HPDE6-E6E7 (cell line): ENCODE data around the gene RHBDF1.
A peak's percentile ranks its signal among the peaks of the same experiment; 100 is the strongest.

Experiments
- DNase-seq: peaks from one replicate; pipeline ENCODE4 v3.0.0; 2011; ENCODE audit warnings: missing footprints; ENCODE audit errors: extremely low spot score

RHBDF1 gene

DNA sequence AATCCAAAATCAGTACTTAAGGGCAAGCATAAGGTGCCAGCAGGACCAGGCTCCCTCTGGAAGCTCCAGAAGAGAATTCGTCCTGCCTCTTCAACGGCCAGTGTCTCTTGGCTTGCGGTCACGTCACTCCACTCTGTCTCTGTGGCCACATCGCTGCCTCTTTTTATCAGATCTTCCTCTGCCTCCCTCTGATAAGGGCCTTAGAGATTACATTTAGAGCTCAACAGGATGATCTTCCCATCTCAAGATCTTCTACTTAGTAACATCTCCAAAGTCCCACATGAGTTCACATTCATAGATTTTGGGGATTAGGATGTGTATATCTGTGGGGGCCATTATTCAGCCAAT is 22.5 kb upstream of the RHBDF1 start:
- DNase-seq: no peak

DNA sequence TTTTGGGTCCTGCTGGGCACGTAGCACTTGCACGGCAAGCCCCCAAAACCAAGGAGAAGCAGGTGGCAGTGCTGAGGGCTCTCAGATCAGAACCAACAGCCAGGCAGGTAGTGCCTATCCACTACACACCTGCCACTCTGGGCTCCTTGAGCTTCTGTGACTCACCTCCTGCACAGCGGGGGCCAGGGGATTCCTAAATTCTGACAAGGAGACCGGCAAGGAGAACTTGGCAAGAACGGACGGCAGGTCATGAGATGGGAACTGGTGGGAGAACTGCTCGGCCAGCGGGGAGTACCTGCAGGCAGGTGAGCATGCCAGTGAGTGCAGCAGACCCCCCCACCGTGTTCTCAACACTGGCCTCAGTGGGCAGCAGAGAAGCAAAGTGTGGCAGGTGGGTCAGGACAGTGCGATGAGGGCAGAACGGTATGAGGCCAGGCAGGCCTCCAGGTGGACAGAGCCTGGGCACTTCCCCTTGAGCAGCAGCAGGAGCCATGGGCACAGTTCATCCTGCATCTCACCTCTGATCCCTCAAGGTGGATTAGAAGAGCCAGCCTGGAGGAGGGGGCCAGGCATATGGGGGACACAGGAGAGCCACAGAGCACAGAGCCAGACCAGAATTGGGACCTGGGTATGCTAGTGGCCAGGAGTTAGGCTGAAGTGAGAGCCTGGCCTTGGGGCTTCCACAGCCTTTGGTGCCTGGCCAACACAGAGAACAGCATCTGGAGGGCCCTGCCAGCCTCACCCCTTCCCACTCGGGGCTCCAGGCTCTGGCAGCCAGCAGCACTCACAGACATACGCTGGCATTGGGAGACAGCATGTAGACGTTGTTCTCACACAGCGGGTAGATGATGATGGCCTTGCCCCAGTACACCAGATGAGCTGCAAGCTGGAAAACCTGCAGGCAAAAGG is 20.3 kb upstream of the RHBDF1 start:
- no peak for DNase-seq

DNA sequence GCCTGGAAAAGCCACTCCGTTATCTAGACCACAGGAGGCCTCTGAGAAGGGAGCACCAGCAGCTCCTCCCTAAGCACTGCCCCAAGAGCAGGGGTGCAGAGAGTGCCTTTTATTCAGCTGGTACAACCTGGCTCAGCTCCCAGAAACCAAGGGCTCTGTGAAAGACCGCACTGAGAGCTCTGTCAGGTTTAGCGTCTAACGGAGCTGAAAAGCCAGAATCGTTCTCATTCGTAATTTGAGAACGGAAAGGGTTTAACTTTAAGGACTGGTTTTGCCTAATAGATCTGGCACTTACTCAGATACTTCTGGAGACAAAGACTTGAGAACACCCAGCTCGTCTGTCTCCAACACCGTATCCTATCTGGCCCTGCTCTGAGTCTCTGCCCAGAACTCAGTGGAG is 19.1 kb upstream of the RHBDF1 start:
- DNase-seq: no peak

DNA sequence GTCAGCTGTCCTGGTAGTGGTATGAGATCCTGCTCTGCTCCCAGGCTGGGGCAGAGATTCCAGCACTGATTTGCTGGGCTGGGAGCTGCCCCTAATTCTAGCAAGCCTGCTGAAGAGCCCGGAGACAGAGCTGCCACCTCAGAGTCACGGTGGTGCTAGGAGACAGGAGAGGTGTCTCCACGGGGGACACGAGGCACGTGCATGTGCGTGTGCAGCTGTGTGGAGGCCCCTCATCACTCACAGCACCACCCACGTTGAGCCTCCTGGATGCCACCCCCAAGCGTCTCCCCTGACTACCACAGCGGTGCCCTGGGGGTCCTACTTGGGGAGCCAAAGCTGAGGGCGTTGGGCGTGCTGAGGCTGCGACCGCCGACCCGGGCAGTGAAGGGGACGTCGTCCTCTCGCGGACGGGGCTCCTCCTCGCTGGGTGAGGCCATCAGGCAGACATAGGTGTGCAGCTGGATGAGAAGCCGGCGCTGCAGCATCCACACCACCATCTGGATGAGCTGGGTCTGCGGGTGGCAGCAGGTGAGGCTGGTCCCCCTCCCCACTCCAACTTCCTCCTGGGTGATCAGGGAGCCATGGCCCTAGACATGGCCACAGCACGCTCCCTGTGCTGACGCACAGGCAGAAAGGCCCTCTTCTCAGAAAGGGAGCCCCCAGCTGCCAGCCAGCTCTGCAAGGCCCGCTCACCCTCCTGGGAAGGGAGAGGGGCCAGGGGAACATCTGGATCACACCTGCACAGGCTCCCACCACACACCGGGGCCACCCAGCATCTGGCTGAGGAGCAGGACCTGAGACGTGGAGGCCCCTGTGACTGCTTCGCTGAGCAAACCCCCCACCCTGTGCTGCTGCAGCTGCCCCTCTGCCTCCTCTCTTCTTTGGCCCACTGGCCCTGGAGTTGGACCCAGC is 17.2 kb upstream of the RHBDF1 start:
- DNase-seq: no peak

GRCh38 chr16:88613-89012 is 16.2 kb upstream of the RHBDF1 start:
- DNase-seq: no peak

DNA sequence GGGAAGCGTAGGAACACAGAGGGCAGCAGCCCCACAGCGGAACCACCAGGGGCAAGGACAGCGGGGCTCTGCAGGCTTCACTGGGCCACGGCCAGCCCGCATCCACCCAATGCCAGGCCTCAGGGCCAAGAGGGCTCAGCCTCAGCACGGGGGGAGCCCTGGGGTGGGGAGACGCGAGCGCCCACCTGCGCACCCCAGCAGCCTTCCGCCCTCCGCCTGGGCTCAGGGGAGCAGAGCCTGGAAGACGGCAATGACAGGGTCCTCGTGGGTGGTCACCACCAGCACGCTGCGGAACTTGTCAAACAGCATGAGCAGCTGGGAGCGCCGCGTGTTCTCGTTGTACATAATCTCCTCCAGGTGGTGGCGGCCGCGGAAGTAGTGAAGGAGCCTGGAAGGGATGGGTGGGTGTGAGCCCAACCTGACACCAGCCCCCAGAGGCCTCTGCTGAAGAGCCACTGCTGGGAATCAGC is 14.1 kb upstream of the RHBDF1 start:
- DNase-seq: no peak

- DNase-seq: no peak
Observed at GRCh38 chr16:85865-86264, 13.4 kb upstream of the RHBDF1 start.

- DNase-seq: no peak
Observed at GRCh38 chr16:85407-85782, 13.0 kb upstream of the RHBDF1 start.

DNA sequence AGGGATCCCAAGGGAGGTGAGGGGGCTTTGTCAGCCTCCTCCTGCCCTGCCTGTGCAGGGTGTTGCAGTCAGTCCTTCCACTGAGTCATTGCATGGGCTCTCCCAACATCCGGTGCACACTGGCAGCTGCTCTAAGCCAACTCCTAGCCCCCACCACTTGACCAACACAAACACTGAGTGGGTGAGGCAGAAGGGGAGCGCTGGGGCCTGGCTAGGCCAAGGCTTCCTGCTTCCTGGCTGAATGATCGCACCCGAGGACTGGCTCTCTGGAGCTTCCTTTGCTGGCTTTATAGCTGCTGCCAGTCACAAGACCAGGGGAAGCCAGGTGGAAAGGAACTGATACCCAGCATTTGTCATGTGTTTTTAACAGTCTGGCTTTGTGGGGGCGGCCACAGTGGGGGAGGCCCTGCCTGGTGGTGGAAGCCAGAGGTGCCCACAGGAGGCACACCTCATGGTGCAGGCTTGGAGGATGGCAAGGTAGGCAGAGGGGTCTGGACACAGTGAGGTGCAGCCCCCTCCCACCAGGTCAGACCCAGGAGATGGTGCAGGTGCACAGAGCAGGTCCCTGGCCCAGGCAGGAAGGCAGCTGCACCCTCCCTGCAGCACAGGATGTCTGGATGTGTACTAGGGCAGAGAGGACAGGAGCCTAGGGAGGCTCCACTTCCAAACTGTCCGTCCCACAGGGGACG is 12.4 kb upstream of the RHBDF1 start:
- peak; percentile 64 for DNase-seq

GRCh38 chr16:83781-84615 is 11.6 kb upstream of the RHBDF1 start:
- no peak for DNase-seq

DNA sequence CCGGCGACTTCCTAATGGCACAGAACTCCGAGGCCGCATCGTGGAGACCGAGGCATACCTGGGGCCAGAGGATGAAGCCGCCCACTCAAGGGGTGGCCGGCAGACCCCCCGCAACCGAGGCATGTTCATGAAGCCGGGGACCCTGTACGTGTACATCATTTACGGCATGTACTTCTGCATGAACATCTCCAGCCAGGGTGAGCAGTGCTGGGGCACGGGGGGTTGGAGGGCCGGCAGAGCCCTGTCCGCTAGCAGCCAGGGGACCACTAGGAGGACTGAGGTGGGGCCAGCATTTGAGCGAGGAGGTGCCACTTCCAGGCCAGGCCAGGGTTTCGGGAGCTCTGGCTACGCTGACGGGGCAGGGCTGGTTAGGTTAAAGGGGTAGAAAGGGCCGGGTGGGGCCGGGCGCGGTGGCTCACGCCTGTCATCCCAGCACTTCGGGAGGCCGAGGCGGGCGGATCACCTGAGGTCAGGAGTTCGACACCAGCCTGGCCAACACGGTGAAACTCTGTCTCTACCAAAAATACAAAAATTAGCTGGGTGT is 10.7 kb upstream of the RHBDF1 start:
- no peak for DNase-seq

DNA sequence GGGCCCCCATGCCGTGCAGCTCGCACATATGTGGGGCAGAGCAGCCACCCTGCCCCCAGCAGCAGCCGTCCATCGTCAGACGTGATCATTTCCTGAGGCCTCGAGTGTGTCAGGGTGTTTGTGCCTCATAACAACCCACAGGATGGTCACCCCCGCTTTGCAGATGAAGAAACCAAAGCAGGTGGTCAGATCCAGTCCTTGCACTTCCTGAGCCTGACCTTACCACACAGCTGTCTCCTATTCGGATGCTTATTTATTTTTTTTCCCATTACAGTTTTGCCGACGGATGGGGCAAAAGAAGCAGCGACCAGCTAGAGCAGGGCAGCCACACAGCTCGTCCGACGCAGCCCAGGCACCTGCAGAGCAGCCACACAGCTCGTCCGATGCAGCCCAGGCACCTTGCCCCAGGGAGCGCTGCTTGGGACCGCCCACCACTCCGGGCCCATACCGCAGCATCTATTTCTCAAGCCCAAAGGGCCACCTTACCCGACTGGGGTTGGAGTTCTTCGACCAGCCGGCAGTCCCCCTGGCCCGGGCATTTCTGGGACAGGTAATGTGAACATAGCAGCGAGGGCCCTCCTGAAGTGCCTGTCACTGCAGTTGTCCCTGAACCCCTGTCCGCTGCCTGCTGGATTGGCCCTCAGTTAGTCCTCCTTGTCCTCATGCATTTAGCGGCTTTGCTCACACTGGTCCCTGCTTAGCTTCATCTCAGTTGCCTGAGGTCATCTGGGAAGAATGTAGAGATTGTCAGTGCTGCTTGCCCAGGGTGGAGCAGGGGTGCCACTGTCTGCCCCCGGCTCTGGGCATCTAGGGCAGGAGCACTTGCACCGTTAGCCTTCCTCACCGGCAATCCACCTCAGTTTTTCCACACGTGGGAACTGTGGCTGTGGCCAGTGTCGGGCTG is 7.0 kb upstream of the RHBDF1 start:
- DNase-seq: no peak

GRCh38 chr16:78444-79150 is 6.2 kb upstream of the RHBDF1 start:
- DNase-seq: no peak

- DNase-seq: peak; percentile 83
Observed at GRCh38 chr16:77807-78443, 5.5 kb upstream of the RHBDF1 start, which contains the start of gene MPG. Gene MPG (plus strand): TSS chr16:78225. CDS start chr16:78310, 85 bp downstream.

GRCh38 chr16:77273-77806 is 4.9 kb upstream of the RHBDF1 start:
- DNase-seq: peak; percentile 39

- DNase-seq: peak; percentile 42
Observed at GRCh38 chr16:76535-77272, 4.3 kb upstream of the RHBDF1 start.
